Activated T-cell treated with anti-CD3 and anti-CD28 coated beads, Interleukin-2, amount 50 U/mL, for 24 hours (primary cell): Measurements from ENCODE around the gene TMEM200B.
"Not testable (repeated sequence)": the region's sequence is repeated elsewhere in the genome, so short reads cannot be mapped to it uniquely, and the experiment has no call there.

Experiments
- DNase-seq: peaks from one replicate; pipeline ENCODE4 v3.0.0-alpha.2; 2020
- H3K27ac Mint-ChIP-seq: 2 replicates; pipeline ENCODE4 v1.8.0; 2020; ENCODE audit warnings: mild to moderate bottlenecking, mixed read lengths
- H3K27me3 Mint-ChIP-seq: 2 replicates; pipeline ENCODE4 v1.8.0; 2020; ENCODE audit warnings: mixed read lengths
- H3K36me3 Mint-ChIP-seq: 2 replicates; pipeline ENCODE4 v1.8.0; 2020; ENCODE audit warnings: low read depth, mixed read lengths
- H3K4me1 Mint-ChIP-seq: 2 replicates; pipeline ENCODE4 v1.8.0; 2020; ENCODE audit warnings: low read depth, mixed read lengths
- H3K4me3 Mint-ChIP-seq: 2 replicates; pipeline ENCODE4 v1.8.0; 2020; ENCODE audit warnings: mild to moderate bottlenecking, moderate library complexity, mixed read lengths
- H3K9me3 Mint-ChIP-seq: 2 replicates; pipeline ENCODE4 v1.8.0; 2020; ENCODE audit warnings: mixed read lengths

The TMEM200B gene

GRCh38 chr1:29108041-29108440 lies 15.7 kb downstream of the TMEM200B start:
- peaks cover 65% of the 10 kb centered on the region for H3K36me3 Mint-ChIP-seq
- not testable (repeated sequence) for H3K4me1 Mint-ChIP-seq, H3K4me3 Mint-ChIP-seq

GRCh38 chr1:29105822-29106221 lies 17.9 kb downstream of the TMEM200B start:
- H3K27ac Mint-ChIP-seq = peak overlapping the region; percentile 44
- H3K9me3 Mint-ChIP-seq = no peaks in the 10 kb centered on the region

More at GRCh38 chr1:29108041-29108440, 15.7 kb downstream of the TMEM200B start:
- not testable (repeated sequence) for DNase-seq, H3K27me3 Mint-ChIP-seq, H3K9me3 Mint-ChIP-seq, H3K27ac Mint-ChIP-seq

GRCh38 chr1:29100487-29100886 lies 23.2 kb downstream of the TMEM200B start:
- H3K4me3 Mint-ChIP-seq = no peak overlapping the region
- DNase-seq = no peak
- H3K27ac Mint-ChIP-seq = no peak overlapping the region
- peaks cover 76% of the 10 kb centered on the region for H3K36me3 Mint-ChIP-seq
- H3K4me1 Mint-ChIP-seq = peaks cover 7% of the 10 kb centered on the region
- H3K9me3 Mint-ChIP-seq = no peaks in the 10 kb centered on the region
- no peaks in the 10 kb centered on the region for H3K27me3 Mint-ChIP-seq

More at GRCh38 chr1:29105822-29106221, 17.9 kb downstream of the TMEM200B start:
- Mint-ChIP-seq H3K36me3 (peaks cover 63% of the 10 kb centered on the region), H3K4me3 (no peak overlapping the region), H3K4me1 (no peaks in the 10 kb centered on the region), H3K27me3 (no peaks in the 10 kb centered on the region)
- DNase-seq = no peak

GRCh38 chr1:29099286-29099685 lies 24.4 kb downstream of the TMEM200B start:
- Mint-ChIP-seq H3K27me3 (no peaks in the 10 kb centered on the region), H3K4me3 (no peak overlapping the region), H3K27ac (no peak overlapping the region), H3K36me3 (peaks cover 79% of the 10 kb centered on the region), H3K9me3 (no peaks in the 10 kb centered on the region), H3K4me1 (peaks cover 7% of the 10 kb centered on the region)
- no peak for DNase-seq

GRCh38 chr1:29096231-29096886 lies 27.3 kb downstream of the TMEM200B start:
- Mint-ChIP-seq H3K4me3 (no peak overlapping the region), H3K36me3 (peaks cover 85% of the 10 kb centered on the region), H3K27me3 (no peaks in the 10 kb centered on the region), H3K9me3 (peaks cover 5% of the 10 kb centered on the region), H3K4me1 (peaks cover 7% of the 10 kb centered on the region), H3K27ac (peak overlapping the region; percentile 27)
- no peak for DNase-seq

GRCh38 chr1:29094954-29095353 lies 28.7 kb downstream of the TMEM200B start:
- Mint-ChIP-seq H3K4me1 (peaks cover 7% of the 10 kb centered on the region), H3K9me3 (peaks cover 5% of the 10 kb centered on the region), H3K27me3 (no peaks in the 10 kb centered on the region), H3K36me3 (peaks cover 91% of the 10 kb centered on the region), H3K27ac (no peak overlapping the region), H3K4me3 (no peak overlapping the region)
- no peak for DNase-seq

GRCh38 chr1:29094433-29094832 lies 29.3 kb downstream of the TMEM200B start:
- peaks cover 91% of the 10 kb centered on the region for H3K36me3 Mint-ChIP-seq
- no peak overlapping the region for H3K27ac Mint-ChIP-seq
- H3K4me1 Mint-ChIP-seq = peaks cover 7% of the 10 kb centered on the region

GRCh38 chr1:29092704-29093103 lies 31.0 kb downstream of the TMEM200B start:
- not testable (repeated sequence) for H3K9me3 Mint-ChIP-seq, H3K4me1 Mint-ChIP-seq, DNase-seq, H3K27me3 Mint-ChIP-seq, H3K27ac Mint-ChIP-seq, H3K4me3 Mint-ChIP-seq
- H3K36me3 Mint-ChIP-seq = peaks cover 88% of the 10 kb centered on the region

More at GRCh38 chr1:29094433-29094832, 29.3 kb downstream of the TMEM200B start:
- H3K27me3 Mint-ChIP-seq = no peaks in the 10 kb centered on the region
- peaks cover 5% of the 10 kb centered on the region for H3K9me3 Mint-ChIP-seq
- DNase-seq = no peak
- H3K4me3 Mint-ChIP-seq = no peak overlapping the region

GRCh38 chr1:29090937-29091618 lies 32.6 kb downstream of the TMEM200B start:
- Mint-ChIP-seq H3K9me3 (peaks cover 5% of the 10 kb centered on the region), H3K4me1 (peaks cover 2% of the 10 kb centered on the region), H3K27me3 (no peaks in the 10 kb centered on the region), H3K27ac (no peak overlapping the region), H3K36me3 (peaks cover 74% of the 10 kb centered on the region), H3K4me3 (no peak overlapping the region)
- DNase-seq = no peak

- H3K27me3 Mint-ChIP-seq = no peaks in the 10 kb centered on the region
- DNase-seq = no peak
- no peak overlapping the region for H3K4me3 Mint-ChIP-seq
- H3K4me1 Mint-ChIP-seq = peaks cover 22% of the 10 kb centered on the region
- no peaks in the 10 kb centered on the region for H3K9me3 Mint-ChIP-seq
- H3K36me3 Mint-ChIP-seq = peaks cover 48% of the 10 kb centered on the region
- peak overlapping the region; percentile 64 for H3K27ac Mint-ChIP-seq
These were observed 39.5 kb downstream of the TMEM200B start for GRCh38 chr1:29084196-29084521.

GRCh38 chr1:29083317-29084195 lies 40.1 kb downstream of the TMEM200B start:
- DNase-seq = no peak
- peak overlapping the region; percentile 64 for H3K27ac Mint-ChIP-seq
- H3K36me3 Mint-ChIP-seq = peaks cover 51% of the 10 kb centered on the region
- no peaks in the 10 kb centered on the region for H3K27me3 Mint-ChIP-seq
- no peaks in the 10 kb centered on the region for H3K9me3 Mint-ChIP-seq
- H3K4me3 Mint-ChIP-seq = no peak overlapping the region
- H3K4me1 Mint-ChIP-seq = peaks cover 22% of the 10 kb centered on the region

- Mint-ChIP-seq H3K36me3 (peaks cover 51% of the 10 kb centered on the region), H3K27ac (peak overlapping the region; percentile 26), H3K4me3 (no peak overlapping the region)
These were observed 41.2 kb downstream of the TMEM200B start for GRCh38 chr1:29082519-29082918.

GRCh38 chr1:29081201-29081600 lies 42.5 kb downstream of the TMEM200B start:
- no peak overlapping the region for H3K4me3 Mint-ChIP-seq
- DNase-seq = no peak
- H3K36me3 Mint-ChIP-seq = peaks cover 62% of the 10 kb centered on the region
- no peaks in the 10 kb centered on the region for H3K27me3 Mint-ChIP-seq
- no peaks in the 10 kb centered on the region for H3K9me3 Mint-ChIP-seq
- H3K27ac Mint-ChIP-seq = peak overlapping the region; percentile 64
- H3K4me1 Mint-ChIP-seq = peaks cover 24% of the 10 kb centered on the region

More at GRCh38 chr1:29082519-29082918, 41.2 kb downstream of the TMEM200B start:
- DNase-seq = no peak
- Mint-ChIP-seq H3K4me1 (peaks cover 22% of the 10 kb centered on the region), H3K27me3 (no peaks in the 10 kb centered on the region), H3K9me3 (no peaks in the 10 kb centered on the region)

GRCh38 chr1:29079916-29080629 lies 43.6 kb downstream of the TMEM200B start:
- peak overlapping the region; percentile 26 for H3K27ac Mint-ChIP-seq
- not testable (repeated sequence) for H3K4me3 Mint-ChIP-seq

More at GRCh38 chr1:29079916-29080629, 43.6 kb downstream of the TMEM200B start:
- not testable (repeated sequence) for H3K9me3 Mint-ChIP-seq, DNase-seq, H3K27me3 Mint-ChIP-seq
- Mint-ChIP-seq H3K36me3 (peaks cover 64% of the 10 kb centered on the region), H3K4me1 (peaks cover 24% of the 10 kb centered on the region)
